Fibroblast of pulmonary artery (primary cell): Measurements from ENCODE around the gene LENG8.
A peak's percentile ranks its signal among the peaks of the same experiment; 100 is the strongest.

Source experiments
- DNase-seq: peaks from one replicate; pipeline ENCODE4 v3.0.0-alpha.2; 2010; ENCODE audit warnings: low read depth
- H3K4me3 ChIP-seq: replicated peaks from 2 replicates; pipeline ENCODE4 v1.5.1; 2011; ENCODE audit warnings: low read depth, mild to moderate bottlenecking, control low read depth, low read length, moderate library complexity
- TF ChIP-seq, protein P1 (sequence below): IDR thresholded peaks from 2 replicates; pipeline ENCODE4 v1.5.1; 2011; ENCODE audit warnings: mild to moderate bottlenecking, control low read depth, low read length, inconsistent platforms; ENCODE audit errors: missing control alignments

LENG8 gene

GRCh38 chr19:54418930-54419800 lies 29.8 kb upstream of the LENG8 start:
- TF ChIP-seq, protein P1, sequence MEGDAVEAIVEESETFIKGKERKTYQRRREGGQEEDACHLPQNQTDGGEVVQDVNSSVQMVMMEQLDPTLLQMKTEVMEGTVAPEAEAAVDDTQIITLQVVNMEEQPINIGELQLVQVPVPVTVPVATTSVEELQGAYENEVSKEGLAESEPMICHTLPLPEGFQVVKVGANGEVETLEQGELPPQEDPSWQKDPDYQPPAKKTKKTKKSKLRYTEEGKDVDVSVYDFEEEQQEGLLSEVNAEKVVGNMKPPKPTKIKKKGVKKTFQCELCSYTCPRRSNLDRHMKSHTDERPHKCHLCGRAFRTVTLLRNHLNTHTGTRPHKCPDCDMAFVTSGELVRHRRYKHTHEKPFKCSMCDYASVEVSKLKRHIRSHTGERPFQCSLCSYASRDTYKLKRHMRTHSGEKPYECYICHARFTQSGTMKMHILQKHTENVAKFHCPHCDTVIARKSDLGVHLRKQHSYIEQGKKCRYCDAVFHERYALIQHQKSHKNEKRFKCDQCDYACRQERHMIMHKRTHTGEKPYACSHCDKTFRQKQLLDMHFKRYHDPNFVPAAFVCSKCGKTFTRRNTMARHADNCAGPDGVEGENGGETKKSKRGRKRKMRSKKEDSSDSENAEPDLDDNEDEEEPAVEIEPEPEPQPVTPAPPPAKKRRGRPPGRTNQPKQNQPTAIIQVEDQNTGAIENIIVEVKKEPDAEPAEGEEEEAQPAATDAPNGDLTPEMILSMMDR, result no peak
- no peak overlapping the region for H3K4me3 ChIP-seq
- no peak for DNase-seq

DNA sequence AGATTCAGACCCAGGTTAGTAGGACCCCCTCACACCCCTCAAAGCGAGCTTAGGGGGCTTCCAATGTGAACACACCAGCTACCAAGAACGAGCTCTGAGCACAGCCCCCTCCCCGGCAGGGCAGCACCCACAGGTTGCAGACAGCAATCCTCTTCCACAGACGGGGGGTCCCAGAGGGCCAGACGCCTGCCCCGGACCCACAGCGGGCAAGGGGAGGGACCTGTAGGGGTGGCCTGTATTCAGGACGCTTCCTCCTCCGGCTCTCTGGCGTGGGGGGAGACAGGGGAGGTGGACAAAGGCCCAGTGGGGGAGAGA lies 29.0 kb upstream of the LENG8 start:
- TF ChIP-seq, protein P1, result no peak
- no peak overlapping the region for H3K4me3 ChIP-seq
- DNase-seq, result no peak

DNA sequence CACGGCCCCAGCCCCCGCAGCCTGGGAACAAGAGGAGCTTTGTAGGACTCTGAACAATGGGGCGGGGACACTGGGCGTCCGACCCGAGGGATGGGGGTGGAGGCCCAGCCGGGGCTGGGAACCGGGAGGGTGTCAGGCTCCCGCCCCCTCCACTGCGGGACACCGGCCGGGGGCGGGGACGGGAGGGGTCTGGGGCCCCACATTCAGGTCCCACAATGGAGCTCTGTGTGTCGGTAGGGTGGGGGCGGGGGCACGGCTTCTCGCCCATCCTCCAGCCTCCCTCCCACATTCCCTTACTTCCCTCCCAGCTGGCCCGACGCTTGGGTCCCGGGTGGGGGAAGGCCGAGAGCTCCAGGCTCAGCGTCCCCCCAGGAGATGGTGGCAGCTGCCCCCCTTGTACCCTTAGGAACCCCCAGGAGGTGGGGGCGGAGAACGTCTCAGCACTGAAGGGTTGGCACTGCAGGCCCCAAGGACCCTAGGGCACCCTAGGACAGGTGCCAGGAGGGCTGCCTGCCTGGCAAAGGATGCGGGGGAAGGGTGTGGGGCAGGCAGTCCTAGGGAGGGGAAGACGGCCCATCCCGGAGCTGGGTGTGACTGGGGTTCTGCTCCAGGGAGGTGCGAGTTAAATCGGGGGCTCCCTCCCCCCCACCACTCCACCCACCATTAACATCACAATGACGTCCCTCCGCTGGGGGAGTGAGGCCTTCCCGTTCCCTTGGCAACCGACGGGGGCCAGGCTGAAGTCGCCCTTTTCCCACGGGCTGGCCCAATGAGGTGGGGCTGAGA lies 28.4 kb upstream of the LENG8 start:
- no peak overlapping the region for H3K4me3 ChIP-seq
- DNase-seq, result peak; percentile 76
- TF ChIP-seq, protein P1, result no peak

GRCh38 chr19:54421169-54421516 lies 27.9 kb upstream of the LENG8 start:
- DNase-seq, result no peak
- no peak overlapping the region for H3K4me3 ChIP-seq
- TF ChIP-seq, protein P1, result no peak

DNA sequence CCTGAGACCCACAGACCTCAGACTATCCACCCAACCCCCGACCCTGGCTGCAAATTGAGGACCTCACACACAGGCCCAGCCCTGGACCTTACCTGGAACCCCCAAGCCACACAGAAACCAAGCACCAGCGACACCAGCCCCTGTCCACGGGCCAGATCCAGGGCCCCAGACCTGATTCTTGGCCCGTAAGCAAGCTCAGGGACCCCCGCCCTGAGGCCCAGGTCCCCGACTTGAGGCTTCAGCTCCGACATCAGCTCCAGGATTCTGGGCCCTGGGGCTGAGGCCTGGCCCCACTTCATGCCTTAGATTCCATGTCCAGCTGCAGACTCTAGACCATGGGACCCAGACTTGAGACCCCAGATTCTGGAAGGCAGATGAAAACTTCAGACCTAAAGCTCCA lies 27.5 kb upstream of the LENG8 start:
- TF ChIP-seq, protein P1, result no peak
- no peak for DNase-seq

GRCh38 chr19:54422136-54422535 lies 26.9 kb upstream of the LENG8 start:
- no peak for DNase-seq
- no peak overlapping the region for H3K4me3 ChIP-seq
- TF ChIP-seq, protein P1, result no peak

More for the DNA sequence above, 27.5 kb upstream of the LENG8 start:
- H3K4me3 ChIP-seq, result no peak overlapping the region
